GM23338 (cell line): ENCODE results near the gene HES3. TPM values are rescaled to one million over a fixed set of nuclear protein-coding genes. Genes with fewer than 3 reads are reported as not detected.

Experiments
- ATAC-seq: fragments of 200-7000 bp; cut with Tn5 transposase; 3 replicates; pipeline ENCODE4 v1.9.1; 2020
- DNase-seq: peaks from one replicate; pipeline ENCODE4 v3.0.0-alpha.2; 2015; ENCODE audit warnings: low spot score
- H2AFZ ChIP-seq: fragments of 200-600 bp; sonication (generic); 2 replicates; pipeline ENCODE4 v1.8.0; 2016; ENCODE audit warnings: antibody characterized with exemption, mild to moderate bottlenecking, moderate library complexity
- H3F3A ChIP-seq: fragments of 200-600 bp; sonication (generic); replicated peaks from 2 replicates; pipeline ENCODE4 v1.8.0; 2017; ENCODE audit warnings: antibody characterized with exemption, mixed run types, low read depth
- H3K27ac ChIP-seq: fragments of 200-600 bp; sonication (generic); 2 replicates; pipeline ENCODE4 v1.6.1; 2016; ENCODE audit warnings: low read depth
- H3K27me3 ChIP-seq: fragments of 200-600 bp; sonication (generic); 2 replicates; pipeline ENCODE4 v1.8.0; 2016; ENCODE audit warnings: mild to moderate bottlenecking, mixed run types, moderate library complexity; ENCODE audit not compliant: insufficient read depth
- H3K36me3 ChIP-seq: fragments of 200-600 bp; sonication (generic); 2 replicates; pipeline ENCODE4 v1.8.0; 2016; ENCODE audit warnings: mild to moderate bottlenecking; ENCODE audit not compliant: insufficient read depth
- H3K4me1 ChIP-seq: fragments of 200-600 bp; sonication (generic); 2 replicates; pipeline ENCODE4 v1.8.0; 2016; ENCODE audit warnings: mild to moderate bottlenecking, moderate library complexity; ENCODE audit not compliant: insufficient read depth
- H3K4me2 ChIP-seq: fragments of 200-600 bp; sonication (generic); 2 replicates; pipeline ENCODE4 v1.7.1; 2017; ENCODE audit warnings: mixed run types
- H3K4me3 ChIP-seq: fragments of 200-600 bp; sonication (generic); 2 replicates; pipeline ENCODE4 v1.6.1; 2016; ENCODE audit warnings: mixed run types
- H3K79me2 ChIP-seq: fragments of 200-600 bp; sonication (generic); replicated peaks from 2 replicates; pipeline ENCODE4 v1.8.0; 2017; ENCODE audit warnings: mild to moderate bottlenecking; ENCODE audit not compliant: insufficient read depth
- H3K9me2 ChIP-seq: fragments of 200-600 bp; sonication (generic); 2 replicates; pipeline ENCODE4 v1.8.0; 2017; ENCODE audit not compliant: insufficient read depth
- H4K20me1 ChIP-seq: fragments of 200-600 bp; sonication (generic); replicated peaks from 2 replicates; pipeline ENCODE4 v1.8.0; 2017; ENCODE audit warnings: mild to moderate bottlenecking; ENCODE audit not compliant: insufficient read depth
- H3K27ac Mint-ChIP-seq: 2 replicates; pipeline ENCODE4 v1.8.0; 2020; ENCODE audit warnings: inconsistent platforms, mild to moderate bottlenecking, moderate library complexity, mixed read lengths
- H3K27me3 Mint-ChIP-seq: 3 replicates; pipeline ENCODE4 v1.8.0; 2022; ENCODE audit warnings: low read depth, mild to moderate bottlenecking, moderate library complexity, mixed read lengths, inconsistent platforms; ENCODE audit not compliant: insufficient read depth, poor library complexity
- H3K36me3 Mint-ChIP-seq: 3 replicates; pipeline ENCODE4 v1.8.0; 2021; ENCODE audit warnings: low read depth, mild to moderate bottlenecking, inconsistent platforms, moderate library complexity, mixed read lengths
- H3K4me1 Mint-ChIP-seq: 3 replicates; pipeline ENCODE4 v1.8.0; 2020; ENCODE audit warnings: mild to moderate bottlenecking, inconsistent platforms, mixed read lengths
- H3K4me3 Mint-ChIP-seq: 3 replicates; pipeline ENCODE4 v1.8.0; 2021; ENCODE audit warnings: moderate library complexity, mild to moderate bottlenecking, inconsistent platforms, mixed read lengths
- H3K9me3 Mint-ChIP-seq: 3 replicates; pipeline ENCODE4 v1.8.0; 2020; ENCODE audit warnings: moderate library complexity, mild to moderate bottlenecking, inconsistent platforms, mixed read lengths
- CREB1 ChIP-seq: fragments of 250-450 bp; sonication (Bioruptor Pico); IDR thresholded peaks from 2 replicates; pipeline ENCODE4 v1.5.0; 2020; ENCODE audit warnings: low read depth, mild to moderate bottlenecking, moderate library complexity
- EZH2 ChIP-seq: fragments of 200-600 bp; sonication (generic); IDR thresholded peaks from one replicate; pipeline ENCODE4 v1.8.0; 2017; ENCODE audit warnings: antibody characterized with exemption, mild to moderate bottlenecking, low read depth; ENCODE audit not compliant: unreplicated experiment
- NANOG ChIP-seq: IDR thresholded peaks from 2 replicates; pipeline ENCODE4 v1.6.1; 2016; ENCODE audit warnings: antibody characterized with exemption, borderline replicate concordance
- POLR2AphosphoS5 ChIP-seq: IDR thresholded peaks from 2 replicates; pipeline ENCODE4 v1.6.1; 2016; ENCODE audit warnings: antibody characterized with exemption, low read depth
- STAT1 ChIP-seq: IDR thresholded peaks from one replicate; pipeline ENCODE4 v1.6.1; 2016; ENCODE audit warnings: antibody characterized with exemption; ENCODE audit not compliant: unreplicated experiment
- ZNF114 ChIP-seq: fragments of 250-450 bp; sonication (Bioruptor Pico); IDR thresholded peaks from 2 replicates; pipeline ENCODE4 v1.5.0; 2020; ENCODE audit warnings: mild to moderate bottlenecking, moderate library complexity
- ZNF331 ChIP-seq: fragments of 250-450 bp; sonication (Bioruptor Pico); IDR thresholded peaks from 2 replicates; pipeline ENCODE4 v1.5.0; 2020; ENCODE audit warnings: low read depth, mild to moderate bottlenecking, moderate library complexity
- polyA plus RNA-seq: library from polyadenylated mRNA; unstranded; fragments of >200 nt; fragmentation: Nextera tagmentation; extraction: Ambion mirVana; gene quantifications from 2 replicates; pipeline ENCODE4 v1.2.1, GENCODE V29; 2016
- total RNA-seq: library from RNA; depleted of rRNA; stranded (reverse); fragments of >200 nt; shearing (Covaris generic); gene quantifications from 2 replicates; pipeline ENCODE4 v1.2.3, GENCODE V29; 2014
- TF ChIP-seq, protein P1 (sequence below), 2 experiments: fragments of 200-600 bp in 1 of 2; sonication (generic) in 1 of 2; conservative IDR thresholded peaks; 2 replicates each; pipeline versions ENCODE4 v1.5.1 to v1.6.1; 2016 to 2017; ENCODE audit warnings: antibody characterized with exemption in 2 of 2, low read depth in 2 of 2, mild to moderate bottlenecking in 2 of 2, moderate library complexity in 1 of 2
- TF ChIP-seq, protein P2 (sequence below): IDR thresholded peaks from 2 replicates; pipeline ENCODE4 v1.6.1; 2016; ENCODE audit warnings: antibody characterized with exemption
- TF ChIP-seq, protein P3 (sequence below): IDR thresholded peaks from one replicate; pipeline ENCODE4 v1.6.1; 2018; ENCODE audit warnings: antibody characterized with exemption; ENCODE audit not compliant: unreplicated experiment
- TF ChIP-seq, protein P4 (sequence below): fragments of 250-450 bp; sonication (Bioruptor Pico); IDR thresholded peaks from 2 replicates; pipeline ENCODE4 v1.5.0; 2020; ENCODE audit warnings: mild to moderate bottlenecking, moderate library complexity

HES3 gene
- total and polyA plus RNA-seq, 2 experiments from 2014 or later, result 7.1 to 50.4 TPM

DNA sequence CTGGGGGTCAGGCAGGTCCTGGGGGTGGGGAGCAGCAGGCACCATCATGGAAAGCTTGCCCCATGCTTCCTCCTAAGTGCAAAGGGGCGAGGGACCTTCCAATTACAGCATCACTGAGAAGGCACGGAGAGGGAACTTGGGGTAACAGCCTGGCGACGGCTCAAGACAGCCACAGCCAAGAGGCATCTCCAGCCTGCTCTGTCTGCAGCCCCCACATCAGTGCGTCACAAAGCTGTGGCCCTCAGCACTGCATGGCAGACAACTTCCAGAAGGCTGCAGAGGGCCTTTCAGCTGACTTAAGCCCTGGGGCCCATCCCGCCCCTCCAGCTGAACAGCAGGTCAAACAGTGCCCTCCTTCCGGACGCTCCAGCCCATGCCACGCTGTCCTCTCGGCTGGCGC is 30.1 kb downstream of the HES3 start:
- Mint-ChIP-seq H3K36me3 (peaks cover 4% of the 10 kb centered on the region; the same call in 1 of the 3 replicates), H3K4me3 (no peak overlapping the region), H3K27ac (no peak overlapping the region), H3K9me3 (no peaks in the 10 kb centered on the region), H3K4me1 (peaks cover 34% of the 10 kb centered on the region), H3K27me3 (peaks cover 17% of the 10 kb centered on the region)
- no peak for TF ChIP-seq STAT1
- TF ChIP-seq, protein P1, sequence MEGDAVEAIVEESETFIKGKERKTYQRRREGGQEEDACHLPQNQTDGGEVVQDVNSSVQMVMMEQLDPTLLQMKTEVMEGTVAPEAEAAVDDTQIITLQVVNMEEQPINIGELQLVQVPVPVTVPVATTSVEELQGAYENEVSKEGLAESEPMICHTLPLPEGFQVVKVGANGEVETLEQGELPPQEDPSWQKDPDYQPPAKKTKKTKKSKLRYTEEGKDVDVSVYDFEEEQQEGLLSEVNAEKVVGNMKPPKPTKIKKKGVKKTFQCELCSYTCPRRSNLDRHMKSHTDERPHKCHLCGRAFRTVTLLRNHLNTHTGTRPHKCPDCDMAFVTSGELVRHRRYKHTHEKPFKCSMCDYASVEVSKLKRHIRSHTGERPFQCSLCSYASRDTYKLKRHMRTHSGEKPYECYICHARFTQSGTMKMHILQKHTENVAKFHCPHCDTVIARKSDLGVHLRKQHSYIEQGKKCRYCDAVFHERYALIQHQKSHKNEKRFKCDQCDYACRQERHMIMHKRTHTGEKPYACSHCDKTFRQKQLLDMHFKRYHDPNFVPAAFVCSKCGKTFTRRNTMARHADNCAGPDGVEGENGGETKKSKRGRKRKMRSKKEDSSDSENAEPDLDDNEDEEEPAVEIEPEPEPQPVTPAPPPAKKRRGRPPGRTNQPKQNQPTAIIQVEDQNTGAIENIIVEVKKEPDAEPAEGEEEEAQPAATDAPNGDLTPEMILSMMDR (conservative IDR thresholded peaks at IDR 0.05; ENCODE audit: low read depth in 2 of 2), result no peak
- no peak for TF ChIP-seq CREB1 (CRISPR knock-in tag)
- no peak for TF ChIP-seq NANOG
- TF ChIP-seq, protein P2, sequence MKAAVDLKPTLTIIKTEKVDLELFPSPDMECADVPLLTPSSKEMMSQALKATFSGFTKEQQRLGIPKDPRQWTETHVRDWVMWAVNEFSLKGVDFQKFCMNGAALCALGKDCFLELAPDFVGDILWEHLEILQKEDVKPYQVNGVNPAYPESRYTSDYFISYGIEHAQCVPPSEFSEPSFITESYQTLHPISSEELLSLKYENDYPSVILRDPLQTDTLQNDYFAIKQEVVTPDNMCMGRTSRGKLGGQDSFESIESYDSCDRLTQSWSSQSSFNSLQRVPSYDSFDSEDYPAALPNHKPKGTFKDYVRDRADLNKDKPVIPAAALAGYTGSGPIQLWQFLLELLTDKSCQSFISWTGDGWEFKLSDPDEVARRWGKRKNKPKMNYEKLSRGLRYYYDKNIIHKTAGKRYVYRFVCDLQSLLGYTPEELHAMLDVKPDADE, result no peak
- TF ChIP-seq, protein P3, sequence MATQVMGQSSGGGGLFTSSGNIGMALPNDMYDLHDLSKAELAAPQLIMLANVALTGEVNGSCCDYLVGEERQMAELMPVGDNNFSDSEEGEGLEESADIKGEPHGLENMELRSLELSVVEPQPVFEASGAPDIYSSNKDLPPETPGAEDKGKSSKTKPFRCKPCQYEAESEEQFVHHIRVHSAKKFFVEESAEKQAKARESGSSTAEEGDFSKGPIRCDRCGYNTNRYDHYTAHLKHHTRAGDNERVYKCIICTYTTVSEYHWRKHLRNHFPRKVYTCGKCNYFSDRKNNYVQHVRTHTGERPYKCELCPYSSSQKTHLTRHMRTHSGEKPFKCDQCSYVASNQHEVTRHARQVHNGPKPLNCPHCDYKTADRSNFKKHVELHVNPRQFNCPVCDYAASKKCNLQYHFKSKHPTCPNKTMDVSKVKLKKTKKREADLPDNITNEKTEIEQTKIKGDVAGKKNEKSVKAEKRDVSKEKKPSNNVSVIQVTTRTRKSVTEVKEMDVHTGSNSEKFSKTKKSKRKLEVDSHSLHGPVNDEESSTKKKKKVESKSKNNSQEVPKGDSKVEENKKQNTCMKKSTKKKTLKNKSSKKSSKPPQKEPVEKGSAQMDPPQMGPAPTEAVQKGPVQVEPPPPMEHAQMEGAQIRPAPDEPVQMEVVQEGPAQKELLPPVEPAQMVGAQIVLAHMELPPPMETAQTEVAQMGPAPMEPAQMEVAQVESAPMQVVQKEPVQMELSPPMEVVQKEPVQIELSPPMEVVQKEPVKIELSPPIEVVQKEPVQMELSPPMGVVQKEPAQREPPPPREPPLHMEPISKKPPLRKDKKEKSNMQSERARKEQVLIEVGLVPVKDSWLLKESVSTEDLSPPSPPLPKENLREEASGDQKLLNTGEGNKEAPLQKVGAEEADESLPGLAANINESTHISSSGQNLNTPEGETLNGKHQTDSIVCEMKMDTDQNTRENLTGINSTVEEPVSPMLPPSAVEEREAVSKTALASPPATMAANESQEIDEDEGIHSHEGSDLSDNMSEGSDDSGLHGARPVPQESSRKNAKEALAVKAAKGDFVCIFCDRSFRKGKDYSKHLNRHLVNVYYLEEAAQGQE, result no peak
- TF ChIP-seq ZNF114 (CRISPR knock-in tag), result no peak
- TF ChIP-seq, protein P4, sequence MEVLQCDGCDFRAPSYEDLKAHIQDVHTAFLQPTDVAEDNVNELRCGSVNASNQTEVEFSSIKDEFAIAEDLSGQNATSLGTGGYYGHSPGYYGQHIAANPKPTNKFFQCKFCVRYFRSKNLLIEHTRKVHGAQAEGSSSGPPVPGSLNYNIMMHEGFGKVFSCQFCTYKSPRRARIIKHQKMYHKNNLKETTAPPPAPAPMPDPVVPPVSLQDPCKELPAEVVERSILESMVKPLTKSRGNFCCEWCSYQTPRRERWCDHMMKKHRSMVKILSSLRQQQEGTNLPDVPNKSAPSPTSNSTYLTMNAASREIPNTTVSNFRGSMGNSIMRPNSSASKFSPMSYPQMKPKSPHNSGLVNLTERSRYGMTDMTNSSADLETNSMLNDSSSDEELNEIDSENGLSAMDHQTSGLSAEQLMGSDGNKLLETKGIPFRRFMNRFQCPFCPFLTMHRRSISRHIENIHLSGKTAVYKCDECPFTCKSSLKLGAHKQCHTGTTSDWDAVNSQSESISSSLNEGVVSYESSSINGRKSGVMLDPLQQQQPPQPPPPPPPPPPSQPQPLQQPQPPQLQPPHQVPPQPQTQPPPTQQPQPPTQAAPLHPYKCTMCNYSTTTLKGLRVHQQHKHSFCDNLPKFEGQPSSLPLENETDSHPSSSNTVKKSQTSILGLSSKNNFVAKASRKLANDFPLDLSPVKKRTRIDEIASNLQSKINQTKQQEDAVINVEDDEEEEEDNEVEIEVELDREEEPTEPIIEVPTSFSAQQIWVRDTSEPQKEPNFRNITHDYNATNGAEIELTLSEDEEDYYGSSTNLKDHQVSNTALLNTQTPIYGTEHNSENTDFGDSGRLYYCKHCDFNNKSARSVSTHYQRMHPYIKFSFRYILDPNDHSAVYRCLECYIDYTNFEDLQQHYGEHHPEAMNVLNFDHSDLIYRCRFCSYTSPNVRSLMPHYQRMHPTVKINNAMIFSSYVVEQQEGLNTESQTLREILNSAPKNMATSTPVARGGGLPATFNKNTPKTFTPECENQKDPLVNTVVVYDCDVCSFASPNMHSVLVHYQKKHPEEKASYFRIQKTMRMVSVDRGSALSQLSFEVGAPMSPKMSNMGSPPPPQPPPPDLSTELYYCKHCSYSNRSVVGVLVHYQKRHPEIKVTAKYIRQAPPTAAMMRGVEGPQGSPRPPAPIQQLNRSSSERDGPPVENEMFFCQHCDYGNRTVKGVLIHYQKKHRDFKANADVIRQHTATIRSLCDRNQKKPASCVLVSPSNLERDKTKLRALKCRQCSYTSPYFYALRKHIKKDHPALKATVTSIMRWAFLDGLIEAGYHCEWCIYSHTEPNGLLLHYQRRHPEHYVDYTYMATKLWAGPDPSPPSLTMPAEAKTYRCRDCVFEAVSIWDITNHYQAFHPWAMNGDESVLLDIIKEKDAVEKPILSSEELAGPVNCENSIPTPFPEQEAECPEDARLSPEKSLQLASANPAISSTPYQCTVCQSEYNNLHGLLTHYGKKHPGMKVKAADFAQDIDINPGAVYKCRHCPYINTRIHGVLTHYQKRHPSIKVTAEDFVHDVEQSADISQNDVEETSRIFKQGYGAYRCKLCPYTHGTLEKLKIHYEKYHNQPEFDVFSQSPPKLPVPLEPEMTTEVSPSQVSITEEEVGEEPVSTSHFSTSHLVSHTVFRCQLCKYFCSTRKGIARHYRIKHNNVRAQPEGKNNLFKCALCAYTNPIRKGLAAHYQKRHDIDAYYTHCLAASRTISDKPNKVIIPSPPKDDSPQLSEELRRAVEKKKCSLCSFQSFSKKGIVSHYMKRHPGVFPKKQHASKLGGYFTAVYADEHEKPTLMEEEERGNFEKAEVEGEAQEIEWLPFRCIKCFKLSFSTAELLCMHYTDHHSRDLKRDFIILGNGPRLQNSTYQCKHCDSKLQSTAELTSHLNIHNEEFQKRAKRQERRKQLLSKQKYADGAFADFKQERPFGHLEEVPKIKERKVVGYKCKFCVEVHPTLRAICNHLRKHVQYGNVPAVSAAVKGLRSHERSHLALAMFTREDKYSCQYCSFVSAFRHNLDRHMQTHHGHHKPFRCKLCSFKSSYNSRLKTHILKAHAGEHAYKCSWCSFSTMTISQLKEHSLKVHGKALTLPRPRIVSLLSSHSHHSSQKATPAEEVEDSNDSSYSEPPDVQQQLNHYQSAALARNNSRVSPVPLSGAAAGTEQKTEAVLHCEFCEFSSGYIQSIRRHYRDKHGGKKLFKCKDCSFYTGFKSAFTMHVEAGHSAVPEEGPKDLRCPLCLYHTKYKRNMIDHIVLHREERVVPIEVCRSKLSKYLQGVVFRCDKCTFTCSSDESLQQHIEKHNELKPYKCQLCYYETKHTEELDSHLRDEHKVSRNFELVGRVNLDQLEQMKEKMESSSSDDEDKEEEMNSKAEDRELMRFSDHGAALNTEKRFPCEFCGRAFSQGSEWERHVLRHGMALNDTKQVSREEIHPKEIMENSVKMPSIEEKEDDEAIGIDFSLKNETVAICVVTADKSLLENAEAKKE (CRISPR knock-in tag), result no peak
- TF ChIP-seq ZNF331 (CRISPR knock-in tag), result no peak
- no peak for TF ChIP-seq EZH2
- TF ChIP-seq POLR2AphosphoS5, result no peak
- Histone ChIP-seq H3F3A (no peaks in the 10 kb centered on the region), H3K4me2 (no peak overlapping the region), H3K9me2 (no peaks in the 10 kb centered on the region), H3K36me3 (no peaks in the 10 kb centered on the region), H4K20me1 (no peaks in the 10 kb centered on the region; the same call in 1 of the 2 replicates), H3K27ac (no peak overlapping the region), H3K4me3 (no peak overlapping the region), H3K4me1 (peaks cover 5% of the 10 kb centered on the region; the same call in 1 of the 2 replicates), H3K27me3 (no peaks in the 10 kb centered on the region), H2AFZ (no peak overlapping the region), H3K79me2 (no peaks in the 10 kb centered on the region)
- ATAC-seq (no peak), DNase-seq (no peak)
